GM18861 (cell line): ENCODE data around the gene RPAP2.

ENCODE experiments used
- ATAC-seq: cut with Tn5 transposase; IDR thresholded peaks from one replicate; pipeline ENCODE4 v1.9.1; 2021; ENCODE audit not compliant: unreplicated experiment

Gene RPAP2

DNA sequence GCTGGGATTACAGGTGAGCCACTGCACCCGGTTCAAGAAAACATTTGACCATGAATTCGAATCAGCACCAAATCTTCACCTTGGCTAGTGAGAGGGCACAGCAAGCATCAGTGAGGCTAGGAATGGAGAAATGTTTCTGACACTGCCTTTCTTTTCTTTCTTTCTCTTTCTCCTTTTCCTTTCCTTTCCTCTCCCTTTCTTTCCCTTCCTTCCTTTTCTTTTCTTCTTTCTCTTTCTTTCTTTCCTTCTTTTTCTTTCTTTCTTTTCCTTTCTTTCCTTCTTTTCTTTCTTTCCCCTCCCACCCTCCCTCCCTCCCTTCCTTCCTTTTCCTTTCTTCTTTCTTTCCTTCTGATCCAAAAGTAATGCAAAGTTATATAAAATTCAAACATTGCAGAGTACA lies 147.0 kb downstream of the RPAP2 start:
- no peak for ATAC-seq

DNA sequence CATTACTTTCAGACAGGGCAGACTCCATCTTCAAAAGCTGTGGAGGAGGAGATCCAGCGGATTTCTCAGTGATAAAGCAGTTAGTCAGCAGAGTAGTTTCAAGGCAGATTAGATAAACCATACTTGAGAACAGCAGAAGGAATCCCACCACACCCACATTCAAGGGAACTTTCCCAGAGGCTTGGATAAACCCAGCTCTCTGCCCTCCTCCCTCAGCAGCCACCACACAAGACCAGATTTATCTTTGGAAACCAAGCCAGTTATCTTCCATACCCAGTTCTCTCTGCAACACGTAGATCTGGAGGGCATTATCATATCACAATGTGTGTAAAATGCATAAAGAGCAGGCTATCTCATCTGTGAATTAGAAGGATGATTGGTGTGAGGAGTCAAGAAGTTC lies 147.7 kb downstream of the RPAP2 start:
- ATAC-seq = no peak

DNA sequence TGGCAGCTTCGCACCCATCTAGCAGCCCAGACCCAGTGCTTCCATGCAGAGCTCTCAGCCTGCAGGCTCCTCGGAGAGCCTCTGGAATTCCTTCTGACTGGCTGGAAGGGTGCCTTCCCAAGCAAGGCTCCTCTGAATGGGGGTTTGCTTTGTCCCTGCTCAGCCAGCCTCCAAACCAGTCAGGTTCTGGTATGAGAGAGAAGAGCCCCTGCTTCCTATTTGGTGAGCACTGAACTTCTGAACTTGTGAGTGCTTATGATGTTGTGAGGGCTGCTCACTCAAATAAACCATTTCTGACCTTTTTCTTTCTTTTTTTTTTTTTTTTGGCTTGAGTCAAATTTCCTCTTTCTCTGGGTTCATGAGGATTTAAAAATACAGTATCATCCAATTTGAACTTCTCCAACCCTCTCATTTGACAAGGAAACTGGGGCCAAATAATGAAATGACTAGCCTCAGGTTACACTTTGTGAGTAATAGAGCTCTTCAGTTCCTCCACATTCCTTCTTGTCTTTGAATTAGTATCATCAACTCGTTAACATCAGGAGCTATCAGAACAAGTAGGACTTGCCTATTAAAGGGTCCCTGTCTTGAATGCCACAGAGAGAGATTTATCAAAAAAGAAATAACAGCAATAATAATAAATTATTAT lies 148.3 kb downstream of the RPAP2 start:
- ATAC-seq = no peak

DNA sequence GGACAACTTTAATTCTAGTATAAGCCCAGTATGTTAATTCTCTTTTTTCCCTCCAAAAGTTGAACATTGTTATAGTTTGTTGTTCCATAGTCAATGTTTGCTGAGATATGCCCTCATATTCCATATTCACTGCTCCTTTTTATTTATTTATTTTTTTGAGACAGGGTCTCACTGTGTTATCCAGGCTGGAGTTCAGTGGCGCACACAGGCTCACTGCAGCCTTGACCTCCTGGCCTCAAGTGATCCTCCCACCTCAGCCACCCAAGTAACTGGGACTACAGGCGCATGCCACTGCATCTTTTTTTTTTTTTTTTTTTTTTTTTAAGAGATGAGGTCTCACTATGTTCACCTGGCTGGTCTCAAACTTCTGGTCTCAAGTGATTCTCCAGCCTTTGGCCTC lies 149.1 kb downstream of the RPAP2 start:
- no peak for ATAC-seq
